WTC11 (cell line): ENCODE data around the gene SORCS2. TPM values are rescaled to one million over a fixed set of nuclear protein-coding genes. Genes with fewer than 3 reads are reported as not detected.

ENCODE experiments used
- ATAC-seq: fragments of 200-7000 bp; cut with Tn5 transposase; 2 replicates; pipeline ENCODE4 v1.10.0; 2021; ENCODE audit warnings: mild to moderate bottlenecking, moderate library complexity
- CTCF ChIA-PET: fragments of 300-600 bp; sonication (Branson Sonifier 250); formaldehyde crosslinking; loops from one replicate; lab custom pipeline; 2021; ENCODE audit warnings: antibody characterized with exemption; lab: Charles Lee
- POLR2A ChIA-PET: fragments of 350-600 bp; sonication (Branson Sonifier 250); formaldehyde crosslinking; loops from one replicate; lab custom pipeline; 2021; ENCODE audit warnings: antibody characterized with exemption; lab: Charles Lee
- DNase-seq: peaks from one replicate; pipeline ENCODE4 v3.0.0; 2021; ENCODE audit warnings: low spot score
- H3K27ac Mint-ChIP-seq: 2 replicates; pipeline ENCODE4 v1.8.0; 2021; ENCODE audit warnings: mixed read lengths
- H3K27me3 Mint-ChIP-seq: 2 replicates; pipeline ENCODE4 v1.8.0; 2021; ENCODE audit warnings: low read depth, mild to moderate bottlenecking, moderate library complexity, mixed read lengths
- H3K36me3 Mint-ChIP-seq: 2 replicates; pipeline ENCODE4 v1.8.0; 2021; ENCODE audit warnings: mixed read lengths
- H3K4me1 Mint-ChIP-seq: 2 replicates; pipeline ENCODE4 v1.8.0; 2022; ENCODE audit warnings: mixed read lengths
- H3K4me3 Mint-ChIP-seq: 2 replicates; pipeline ENCODE4 v1.8.0; 2021; ENCODE audit warnings: mild to moderate bottlenecking, moderate library complexity, mixed read lengths
- H3K9me3 Mint-ChIP-seq: 2 replicates; pipeline ENCODE4 v1.8.0; 2021; ENCODE audit warnings: mixed read lengths
- CREM ChIP-seq: sonication (generic); formaldehyde crosslinking; IDR thresholded peaks from 2 replicates; pipeline ENCODE4 v1.8.1; 2022; ENCODE audit warnings: mild to moderate bottlenecking, missing genetic modification reagents, moderate library complexity
- CTCF ChIP-seq: fragments of 200-600 bp; IDR thresholded peaks from 2 replicates; pipeline ENCODE4 v1.8.0; 2022; ENCODE audit warnings: antibody characterized with exemption
- HMGA2 ChIP-seq: fragments of 250-450 bp; sonication (Bioruptor Pico); IDR thresholded peaks from 2 replicates; pipeline ENCODE4 v1.4.0; 2021; ENCODE audit warnings: mild to moderate bottlenecking, moderate library complexity
- OVOL2 ChIP-seq: fragments of 250-450 bp; sonication (Bioruptor Pico); IDR thresholded peaks from 2 replicates; pipeline ENCODE4 v1.9.0; 2021; ENCODE audit warnings: mild to moderate bottlenecking, borderline replicate concordance
- PRDM15 ChIP-seq: sonication (generic); formaldehyde crosslinking; IDR thresholded peaks from 2 replicates; pipeline ENCODE4 v1.8.0; 2022; ENCODE audit warnings: missing genetic modification reagents
- SMAD4 ChIP-seq: sonication (generic); formaldehyde crosslinking; IDR thresholded peaks from 2 replicates; pipeline ENCODE4 v1.8.0; 2022; ENCODE audit warnings: mild to moderate bottlenecking, missing genetic modification reagents
- TEAD1 ChIP-seq: sonication (generic); formaldehyde crosslinking; IDR thresholded peaks from 2 replicates; pipeline ENCODE4 v1.8.0; 2022; ENCODE audit warnings: mild to moderate bottlenecking, missing genetic modification reagents
- ZBTB43 ChIP-seq: sonication (generic); formaldehyde crosslinking; IDR thresholded peaks from 2 replicates; pipeline ENCODE4 v1.8.1; 2023; ENCODE audit warnings: mild to moderate bottlenecking, missing genetic modification reagents
- ZNF281 ChIP-seq: sonication (generic); formaldehyde crosslinking; IDR thresholded peaks from 2 replicates; pipeline ENCODE4 v1.8.0; 2023; ENCODE audit warnings: mild to moderate bottlenecking, missing genetic modification reagents
- ZNF671 ChIP-seq: fragments of 250-450 bp; sonication (Bioruptor Pico); IDR thresholded peaks from 2 replicates; pipeline ENCODE4 v1.8.0; 2021; ENCODE audit warnings: mild to moderate bottlenecking
- total RNA-seq: library from RNA; stranded (reverse); gene quantifications from 3 replicates; pipeline ENCODE4 v1.2.3, GENCODE V29; 2021

SORCS2 gene
- total RNA-seq, 1 experiment from 2014 or later, result 6.6 TPM

GRCh38 chr4:7414736-7415510 is 222.6 kb downstream of the SORCS2 start:
- peaks cover 16% of the 10 kb centered on the region for H3K9me3 Mint-ChIP-seq
- no peak overlapping the region for H3K4me3 Mint-ChIP-seq
- H3K4me1 Mint-ChIP-seq, result peaks cover 28% of the 10 kb centered on the region
- peaks cover 10% of the 10 kb centered on the region for H3K36me3 Mint-ChIP-seq
- POLR2A ChIA-PET, result no interaction called here
- CTCF ChIA-PET, result interaction anchor here (0.9 to 1.6 kb wide), 3 partner anchors 19 to 236 kb away, joined by 3 to 7 read pairs (median 5); no protein-coding TSS in a partner anchor
- DNase-seq (peak; percentile 10), ATAC-seq (peak; percentile 26; the same call in 1 of the 2 replicates)
- no peak for TF ChIP-seq TEAD1
- no peak for TF ChIP-seq HMGA2 (CRISPR knock-in tag)
- no peak for TF ChIP-seq SMAD4
- peak; percentile 67 for TF ChIP-seq PRDM15
- H3K27me3 Mint-ChIP-seq, result peaks cover 97% of the 10 kb centered on the region
- no peak overlapping the region for H3K27ac Mint-ChIP-seq

GRCh38 chr4:7415927-7416686 is 223.8 kb downstream of the SORCS2 start:
- no peak overlapping the region for H3K4me3 Mint-ChIP-seq
- CTCF ChIA-PET, result no interaction called here
- H3K36me3 Mint-ChIP-seq, result peaks cover 10% of the 10 kb centered on the region
- peak; percentile 5 for DNase-seq
- ATAC-seq, result no peak
- POLR2A ChIA-PET, result no interaction called here
- no peak overlapping the region for H3K27ac Mint-ChIP-seq
- H3K4me1 Mint-ChIP-seq, result peaks cover 28% of the 10 kb centered on the region
- H3K27me3 Mint-ChIP-seq, result peaks cover 85% of the 10 kb centered on the region
- TF ChIP-seq CTCF (no peak), ZBTB43 (CRISPR knock-in tag) (0 out of 2 replicates have a peak, but pooled peaks have one; percentile 22), ZNF281 (CRISPR knock-in tag) (no peak), ZNF671 (CRISPR knock-in tag) (no peak), CREM (CRISPR knock-in tag) (no peak), OVOL2 (no peak)
- H3K9me3 Mint-ChIP-seq, result peaks cover 16% of the 10 kb centered on the region
